Measurements from ENCODE around the gene USE1.

DNA sequence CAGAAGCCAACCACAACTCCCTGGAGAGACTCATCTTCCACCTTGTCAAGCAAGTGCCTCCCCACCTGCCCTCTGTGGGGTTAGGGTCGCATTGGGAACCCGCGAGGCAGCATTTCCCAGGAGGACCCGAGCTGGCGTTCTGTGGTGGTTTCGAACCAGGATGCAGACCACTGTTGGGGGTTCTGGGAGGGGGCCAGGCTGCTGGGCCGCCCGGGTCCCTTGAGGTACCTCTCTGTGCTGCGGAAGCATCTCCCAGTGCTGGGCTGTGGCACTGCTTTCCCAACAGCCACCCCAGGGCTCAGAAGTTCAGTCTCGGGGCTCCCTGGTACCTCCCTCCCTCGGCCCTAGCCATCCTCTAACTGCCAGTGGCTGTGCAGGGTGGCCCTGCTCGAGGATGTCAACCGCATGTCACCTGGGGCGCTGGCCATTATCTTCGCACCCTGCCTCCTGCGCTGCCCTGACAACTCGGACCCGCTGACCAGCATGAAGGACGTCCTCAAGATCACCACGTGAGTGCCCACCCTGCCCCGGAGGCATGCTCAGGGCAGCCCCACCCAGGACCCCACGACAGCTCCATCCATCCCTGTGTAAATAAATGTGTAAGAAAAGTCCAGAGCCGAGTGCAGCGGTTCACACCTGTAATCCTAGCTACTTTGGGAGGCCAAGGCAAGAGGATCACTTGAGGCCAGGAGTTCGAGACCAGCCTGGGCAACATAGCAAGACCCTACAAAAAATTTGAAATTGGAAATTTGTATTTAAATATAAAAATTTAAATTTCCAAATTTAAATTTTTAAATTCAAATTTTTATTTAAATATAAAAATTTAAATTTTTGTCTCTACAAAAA, 8.2 kb upstream of the USE1 start:
- TF ChIP-seq TAF1 (conservative IDR thresholded peaks at IDR 0.05) (no peak), YY1 (IDR thresholded peaks at IDR 0.05) (no peak), JUND (IDR thresholded peaks at IDR 0.05) (no peak)
